HG02970 (cell line): ENCODE results near the gene DRG2.

Source experiments
- ATAC-seq: cut with Tn5 transposase; IDR thresholded peaks from one replicate; pipeline ENCODE4 v1.9.1; 2021; ENCODE audit warnings: mild to moderate bottlenecking, moderate library complexity, moderate number of reproducible peaks; ENCODE audit not compliant: unreplicated experiment, low FRiP score

DRG2 gene

GRCh38 chr17:18140648-18141047, 52.9 kb downstream of the DRG2 start:
- ATAC-seq, result no peak

- ATAC-seq, result no peak
Measured at GRCh38 chr17:18141210-18141803, 53.6 kb downstream of the DRG2 start.

- ATAC-seq, result no peak
Measured at GRCh38 chr17:18142417-18142816, 54.7 kb downstream of the DRG2 start.

- ATAC-seq, result no peak
Measured at GRCh38 chr17:18143044-18143936, 55.5 kb downstream of the DRG2 start.

DNA sequence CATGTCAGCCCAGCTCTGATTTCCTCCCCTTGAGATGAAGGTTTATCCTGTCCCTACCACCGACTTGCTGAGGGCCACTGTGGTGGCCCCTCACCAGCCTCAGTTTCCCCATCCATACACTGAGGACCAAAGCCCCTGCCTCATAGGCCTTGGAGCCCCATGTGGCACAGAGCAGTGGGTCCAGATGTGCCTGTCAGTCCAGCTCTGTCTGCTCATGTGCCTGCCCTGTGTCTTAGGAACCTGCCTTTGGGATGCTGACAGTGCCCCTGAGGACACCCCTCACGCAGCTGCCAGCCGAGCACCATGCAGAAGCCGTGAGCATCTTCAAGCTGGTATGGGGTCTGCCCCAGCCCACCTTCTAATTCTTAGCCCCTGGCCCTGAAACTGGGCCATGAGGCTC, 56.5 kb downstream of the DRG2 start:
- ATAC-seq, result no peak

GRCh38 chr17:18144855-18145254, 57.1 kb downstream of the DRG2 start:
- no peak for ATAC-seq

DNA sequence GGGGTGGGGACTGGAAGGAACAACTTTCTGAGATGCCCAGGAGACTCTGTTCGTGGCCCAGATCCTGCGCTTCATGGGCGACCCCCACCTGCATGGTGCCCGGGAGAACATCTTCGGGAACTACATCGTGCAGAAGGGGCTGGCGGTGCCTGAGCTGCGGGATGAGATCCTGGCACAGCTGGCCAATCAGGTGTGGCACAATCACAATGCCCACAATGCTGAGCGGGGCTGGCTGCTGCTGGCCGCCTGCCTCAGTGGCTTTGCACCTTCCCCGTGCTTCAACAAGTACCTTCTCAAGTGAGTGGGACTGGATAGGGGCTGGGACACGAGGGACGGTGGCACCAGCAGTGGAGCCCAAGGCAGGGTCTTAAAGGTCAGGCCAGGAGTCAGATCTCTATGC, 58.1 kb downstream of the DRG2 start:
- no peak for ATAC-seq

- no peak for ATAC-seq
Measured at GRCh38 chr17:18146259-18146658, 58.5 kb downstream of the DRG2 start.

DNA sequence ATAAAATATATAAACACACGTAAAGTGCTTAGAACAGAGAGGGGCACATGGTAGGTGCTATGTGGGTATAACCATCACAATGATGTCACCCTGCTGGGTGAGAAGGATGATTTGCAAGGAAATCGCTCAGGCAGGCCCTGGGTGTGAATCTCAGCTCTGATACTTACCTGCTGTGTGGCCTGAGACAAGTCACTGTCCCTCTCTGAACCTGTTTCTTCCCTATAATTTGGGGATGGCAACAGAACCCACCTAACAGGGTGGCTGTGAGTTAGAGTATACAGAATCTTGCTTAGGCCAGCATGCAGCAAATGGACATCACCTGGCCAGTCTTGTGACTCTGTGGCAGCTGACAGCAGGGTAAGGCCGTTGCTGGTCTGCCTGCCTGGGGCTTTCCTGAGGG, 59.2 kb downstream of the DRG2 start:
- no peak for ATAC-seq

- ATAC-seq, result no peak
Measured at GRCh38 chr17:18148586-18148985, 60.8 kb downstream of the DRG2 start.

GRCh38 chr17:18151290-18151689, 63.5 kb downstream of the DRG2 start:
- ATAC-seq, result no peak

DNA sequence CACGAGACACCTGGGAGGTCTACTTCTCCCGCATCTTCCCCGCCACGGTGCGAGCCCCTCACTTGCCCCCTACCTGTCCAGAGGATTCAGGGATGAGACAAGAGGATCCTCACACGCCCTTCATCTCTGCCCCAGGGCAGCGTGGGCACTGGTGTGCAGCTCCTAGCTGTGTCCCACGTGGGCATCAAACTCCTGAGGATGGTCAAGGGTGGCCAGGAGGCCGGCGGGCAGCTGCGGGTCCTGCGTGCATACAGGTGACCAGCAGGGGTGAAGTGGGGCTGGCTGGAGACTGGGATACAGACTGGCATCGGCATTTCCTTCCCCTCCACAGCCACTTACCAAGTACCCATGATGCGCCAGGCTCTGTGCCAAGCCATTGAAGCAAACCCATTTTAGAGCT, 67.4 kb downstream of the DRG2 start:
- ATAC-seq, result no peak

DNA sequence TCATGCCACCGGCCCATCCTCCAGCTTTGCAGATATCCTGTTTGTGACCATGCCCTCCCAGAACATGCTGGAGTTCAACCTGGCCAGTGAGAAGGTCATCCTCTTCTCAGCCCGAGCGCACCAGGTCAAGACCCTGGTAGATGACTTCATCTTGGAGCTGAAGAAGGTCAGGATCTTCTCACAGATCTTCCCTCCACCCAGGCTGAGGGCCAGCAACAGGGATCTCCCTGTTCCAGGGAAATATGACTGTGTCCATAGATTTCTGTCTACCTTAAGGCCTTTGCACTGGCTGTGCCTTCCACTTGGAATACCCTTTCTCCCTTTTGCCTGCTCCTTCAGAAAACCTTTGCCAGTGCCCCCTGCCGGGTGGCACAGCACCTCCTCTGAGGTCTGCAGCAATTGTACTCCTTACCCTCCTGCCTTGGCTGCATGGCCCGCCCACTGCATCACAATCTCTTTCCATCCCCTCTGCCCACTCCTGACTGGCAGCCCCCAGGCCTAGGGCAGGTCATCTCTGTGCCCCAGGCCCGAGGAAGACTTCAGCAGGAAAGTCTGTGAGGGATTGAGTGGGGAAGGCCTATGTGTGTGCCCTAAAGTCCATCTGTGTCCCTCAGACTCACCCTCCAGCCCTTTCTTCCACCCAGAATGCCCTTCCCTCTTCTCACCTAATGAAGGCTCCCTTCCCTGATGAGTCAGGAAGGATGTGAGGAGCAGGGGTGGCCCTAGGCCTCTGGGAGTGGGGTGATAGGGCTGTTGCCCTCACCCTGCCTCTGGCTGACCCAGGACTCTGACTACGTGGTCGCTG, 68.6 kb downstream of the DRG2 start:
- ATAC-seq, result no peak

GRCh38 chr17:18156976-18157280, 69.2 kb downstream of the DRG2 start:
- ATAC-seq, result no peak
